NCI-H1930 (cell line): Measurements from ENCODE around the gene RALGPS1.

Experiments used
- DNase-seq, 2 experiments: peaks; one replicate each; lab custom pipeline; 2025; lab: John Stamatoyannopoulos, UW

The RALGPS1 gene

DNA sequence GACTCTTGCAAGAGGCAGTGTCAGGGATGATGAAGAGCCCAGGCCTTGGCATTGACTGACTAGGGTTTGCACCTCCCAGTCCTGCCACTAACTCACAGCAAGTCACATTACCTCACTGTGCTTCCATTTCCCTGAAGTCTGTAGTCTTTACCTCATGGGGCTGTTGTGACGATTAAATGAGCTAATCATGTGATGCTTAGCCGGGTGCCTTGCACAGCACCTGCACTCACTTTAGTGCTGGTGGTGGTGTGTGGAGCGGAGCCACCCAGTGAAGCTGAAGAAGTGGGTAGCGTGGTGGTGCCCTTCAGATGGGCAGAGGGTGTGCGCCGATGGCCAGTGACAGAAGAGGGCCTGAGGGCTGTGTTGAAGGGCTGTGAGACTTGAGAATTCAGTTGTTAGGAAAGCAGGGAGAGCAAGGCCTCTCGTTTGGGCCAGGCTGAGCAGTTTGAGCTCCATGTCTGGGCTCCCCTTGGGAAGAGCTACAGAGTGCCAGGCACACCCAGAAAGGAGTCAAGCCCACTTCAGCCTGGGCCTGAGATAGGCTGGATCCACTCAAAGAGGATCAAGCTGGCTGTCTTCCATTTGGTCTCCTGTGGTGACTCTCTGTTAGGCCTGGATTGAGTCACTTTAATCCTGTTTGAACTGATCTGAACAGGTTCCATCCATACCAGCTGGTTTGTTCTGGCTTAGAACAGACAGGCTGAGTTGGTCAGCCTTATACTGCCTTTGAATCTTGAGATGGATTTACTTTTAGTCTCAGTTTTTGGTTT lies 42.5 kb downstream of the RALGPS1 start:
- no peak for DNase-seq

DNA sequence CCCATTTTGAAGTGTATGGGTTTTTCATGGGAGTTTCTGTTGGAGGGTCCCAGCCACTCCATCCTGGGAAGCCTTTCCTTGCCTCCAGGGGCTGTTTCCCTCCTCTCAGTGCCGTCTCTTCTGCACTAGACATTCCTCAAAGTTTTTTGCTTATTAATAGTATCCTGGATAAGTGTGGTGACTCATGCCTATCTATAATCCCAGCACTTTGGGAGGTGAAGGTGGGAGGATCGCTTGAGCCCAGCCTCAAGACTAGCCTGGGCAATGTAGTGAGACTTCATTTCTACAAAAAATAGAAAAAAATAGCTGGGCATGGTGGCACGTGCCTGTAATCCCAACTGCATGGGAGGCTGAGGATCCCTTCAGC lies 43.1 kb downstream of the RALGPS1 start:
- DNase-seq, result no peak

DNA sequence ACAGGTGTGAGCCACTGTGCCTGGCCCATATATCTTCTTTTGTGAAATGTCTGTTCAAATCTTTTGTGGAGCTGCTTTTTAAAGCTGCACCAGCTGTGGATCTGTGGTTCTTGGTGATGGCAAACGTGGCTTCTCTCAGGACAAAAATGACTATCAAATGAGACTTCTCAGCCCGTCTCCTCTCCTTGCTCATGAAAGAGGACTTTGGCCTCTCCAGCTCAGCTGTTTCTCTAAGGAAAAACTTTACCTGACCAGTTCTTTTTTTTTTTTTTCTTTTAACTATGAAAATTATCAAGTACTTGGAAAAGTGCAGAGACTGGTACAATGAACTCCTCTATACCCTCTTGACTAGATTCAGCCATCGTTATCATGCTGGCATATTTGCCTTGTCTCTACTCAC lies 44.8 kb downstream of the RALGPS1 start:
- DNase-seq, result no peak

DNA sequence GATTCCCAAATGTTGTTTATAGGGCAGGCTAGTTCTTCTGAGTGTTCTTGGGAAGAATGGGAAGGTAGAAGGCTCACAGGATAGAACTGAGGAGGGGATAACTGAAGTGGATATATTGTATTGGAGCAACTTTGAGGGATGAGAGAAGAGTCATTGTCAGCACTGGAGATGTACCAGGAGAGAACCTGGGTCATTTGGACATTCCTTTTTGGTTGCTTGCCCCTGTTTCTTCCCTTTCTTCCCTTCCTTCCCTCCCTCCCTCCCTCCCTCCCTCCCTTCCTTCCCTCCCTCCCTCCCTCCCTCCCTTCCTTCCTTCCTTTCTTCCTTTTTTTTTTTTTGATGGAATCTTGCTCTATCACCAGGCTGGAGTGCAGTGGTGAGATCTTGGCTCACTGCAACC lies 45.3 kb downstream of the RALGPS1 start:
- no peak for DNase-seq

DNA sequence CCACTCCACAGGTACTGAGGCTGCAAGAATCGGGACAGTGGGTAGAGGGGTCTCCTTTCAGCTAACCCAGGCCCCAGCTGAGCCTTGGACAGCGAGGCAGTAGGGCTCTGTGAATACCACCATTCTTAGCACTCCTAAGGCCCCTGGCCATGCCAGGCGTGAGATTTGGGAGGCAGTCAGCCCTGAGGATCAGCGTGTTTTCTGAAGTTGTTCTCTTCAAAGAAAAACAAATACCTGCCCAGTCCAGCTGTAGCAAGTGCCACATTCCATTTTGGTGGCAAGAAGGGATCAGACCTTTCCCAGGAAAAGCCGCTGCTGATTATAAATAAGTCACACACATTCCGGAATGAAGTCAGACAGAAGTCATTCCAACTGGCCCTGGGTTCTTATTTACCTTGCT lies 47.8 kb downstream of the RALGPS1 start:
- no peak for DNase-seq

DNA sequence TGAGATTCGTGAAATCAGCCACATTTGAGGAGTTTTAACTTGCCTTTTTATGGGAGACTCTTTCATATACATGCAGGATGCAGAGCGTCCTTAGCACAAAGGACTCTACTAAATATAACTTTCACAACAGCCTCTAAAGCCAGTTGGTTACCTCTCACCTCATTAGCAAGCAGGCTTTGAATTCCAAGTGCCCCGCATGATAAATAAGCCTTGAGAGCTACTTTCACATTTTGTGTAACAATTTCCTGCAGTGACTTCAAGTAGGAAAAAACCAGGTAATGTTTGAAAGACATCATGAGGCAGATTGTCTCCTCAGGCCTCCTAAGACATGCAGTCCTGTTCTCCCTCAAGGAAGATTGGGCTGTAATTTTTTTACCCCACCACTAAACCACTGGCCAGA lies 50.5 kb downstream of the RALGPS1 start:
- DNase-seq, result no peak

DNA sequence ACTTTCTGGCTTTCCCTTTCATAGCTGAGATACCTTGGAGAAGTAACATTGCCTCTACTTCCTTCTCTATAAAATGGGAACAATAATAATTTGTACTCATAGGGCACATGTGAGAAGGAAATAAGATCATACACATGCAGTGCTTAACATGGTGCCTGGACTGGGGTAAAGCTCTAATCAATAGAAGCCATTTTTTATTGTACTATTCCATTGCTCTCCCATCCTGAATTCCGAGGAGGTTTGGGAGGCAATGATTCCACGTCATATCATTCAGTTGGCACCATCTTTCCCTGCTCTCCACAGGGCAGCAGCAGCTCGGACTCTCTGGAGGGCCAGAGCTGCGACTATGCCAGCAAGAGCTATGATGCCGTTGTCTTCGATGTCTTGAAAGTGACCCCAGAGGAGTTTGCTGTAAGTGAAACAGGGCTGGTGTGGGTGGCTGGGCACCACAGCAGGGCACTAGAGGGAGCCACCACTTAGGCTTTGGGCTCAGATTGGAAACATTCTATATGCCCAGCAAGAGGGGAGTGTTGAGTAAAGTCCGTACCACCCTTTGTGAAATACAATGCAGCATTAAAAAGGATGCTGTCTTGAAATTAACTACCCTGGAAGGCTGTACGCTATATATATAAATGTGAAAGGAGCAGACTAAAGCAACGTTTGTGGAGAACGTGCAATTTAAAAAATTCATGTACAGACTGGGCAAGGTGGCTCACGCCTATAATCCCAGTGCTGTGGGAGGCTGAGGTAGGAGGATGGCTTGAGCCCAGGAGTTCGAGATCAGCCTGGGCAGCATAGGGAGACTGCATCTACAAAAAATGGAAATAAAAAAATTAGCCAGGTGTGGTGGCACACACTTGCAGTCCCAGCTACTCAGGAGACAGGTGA lies 51.2 kb downstream of the RALGPS1 start:
- peak in 1 of 2 experiments; percentile 30 for DNase-seq

DNA sequence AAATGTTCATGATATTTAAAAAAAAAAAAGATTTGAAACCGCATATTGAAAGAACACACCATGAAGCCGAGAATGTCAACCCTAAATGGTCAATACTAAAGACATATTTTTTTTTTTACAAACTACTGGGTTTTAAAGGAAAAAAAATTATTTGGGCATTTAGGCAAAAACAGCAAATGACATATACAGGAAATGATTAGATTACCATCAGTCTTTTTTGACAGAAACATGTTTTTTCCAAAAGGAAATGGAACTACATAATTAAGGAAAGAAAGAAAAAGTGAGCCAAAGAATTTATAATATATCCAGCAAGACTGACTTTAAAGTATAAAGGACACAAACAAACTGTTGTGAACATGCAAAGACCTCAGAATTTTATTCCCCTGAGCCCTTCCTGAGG lies 56.7 kb downstream of the RALGPS1 start:
- DNase-seq, result no peak

DNA sequence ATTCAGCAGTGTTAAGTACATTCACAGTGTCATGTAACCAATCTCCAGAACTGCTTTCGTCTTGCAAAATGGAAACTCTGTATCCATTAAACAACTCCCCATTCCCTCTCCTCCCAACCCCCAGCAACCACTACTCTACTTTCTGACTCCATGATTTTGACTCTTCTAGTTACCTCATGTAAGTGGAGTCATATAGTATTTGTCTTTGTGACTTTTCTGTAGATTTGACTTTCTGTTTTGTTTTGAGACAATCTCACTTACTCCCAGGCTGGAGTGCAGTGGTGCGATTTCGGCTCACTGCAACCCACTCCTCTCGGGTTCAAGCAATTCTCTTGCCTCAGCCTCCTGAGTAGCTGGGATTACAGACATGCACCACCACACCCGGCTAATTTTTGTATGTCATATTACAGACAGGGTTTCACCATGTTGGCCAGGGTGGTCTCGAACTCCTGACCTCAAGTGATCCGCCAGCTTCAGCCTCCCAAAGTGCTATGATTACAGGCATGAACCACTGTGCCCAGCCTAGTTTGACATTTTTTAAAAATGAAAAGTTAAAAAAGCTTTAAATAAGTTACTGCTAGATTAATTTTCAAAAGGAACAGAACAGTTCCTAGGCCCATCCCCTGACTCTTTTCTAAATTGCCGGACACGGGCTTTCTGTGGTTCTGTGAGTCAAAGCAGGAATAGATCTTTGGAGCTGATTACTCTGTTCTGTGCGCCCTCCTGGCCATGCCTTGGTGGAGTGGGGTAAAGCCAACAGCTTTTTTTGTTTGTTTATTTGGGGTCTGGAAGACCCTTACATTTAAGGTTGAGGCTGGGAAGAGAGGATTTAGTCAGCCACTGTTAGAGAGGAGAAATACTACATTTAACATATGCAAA lies 59.3 kb downstream of the RALGPS1 start:
- DNase-seq, result no peak

DNA sequence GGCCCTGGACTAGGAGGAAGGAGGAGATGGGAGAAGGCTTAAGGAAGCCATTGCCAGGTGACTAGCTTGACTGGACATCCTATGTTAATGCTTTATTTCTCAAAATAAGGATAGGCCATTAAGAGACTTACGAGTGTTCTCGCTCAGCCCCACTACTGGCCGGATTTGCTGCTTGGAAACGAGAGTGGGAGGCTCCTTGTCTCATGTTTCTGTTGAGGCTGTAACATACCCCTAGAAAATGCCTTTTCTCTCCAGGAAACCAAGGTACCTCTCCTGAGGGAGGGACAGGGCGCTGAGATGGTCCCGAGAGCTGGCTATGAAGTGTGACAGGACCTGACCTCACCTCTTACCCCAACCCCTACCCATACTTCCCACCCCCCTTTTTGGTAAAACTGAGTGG lies 60.0 kb downstream of the RALGPS1 start:
- no peak for DNase-seq

DNA sequence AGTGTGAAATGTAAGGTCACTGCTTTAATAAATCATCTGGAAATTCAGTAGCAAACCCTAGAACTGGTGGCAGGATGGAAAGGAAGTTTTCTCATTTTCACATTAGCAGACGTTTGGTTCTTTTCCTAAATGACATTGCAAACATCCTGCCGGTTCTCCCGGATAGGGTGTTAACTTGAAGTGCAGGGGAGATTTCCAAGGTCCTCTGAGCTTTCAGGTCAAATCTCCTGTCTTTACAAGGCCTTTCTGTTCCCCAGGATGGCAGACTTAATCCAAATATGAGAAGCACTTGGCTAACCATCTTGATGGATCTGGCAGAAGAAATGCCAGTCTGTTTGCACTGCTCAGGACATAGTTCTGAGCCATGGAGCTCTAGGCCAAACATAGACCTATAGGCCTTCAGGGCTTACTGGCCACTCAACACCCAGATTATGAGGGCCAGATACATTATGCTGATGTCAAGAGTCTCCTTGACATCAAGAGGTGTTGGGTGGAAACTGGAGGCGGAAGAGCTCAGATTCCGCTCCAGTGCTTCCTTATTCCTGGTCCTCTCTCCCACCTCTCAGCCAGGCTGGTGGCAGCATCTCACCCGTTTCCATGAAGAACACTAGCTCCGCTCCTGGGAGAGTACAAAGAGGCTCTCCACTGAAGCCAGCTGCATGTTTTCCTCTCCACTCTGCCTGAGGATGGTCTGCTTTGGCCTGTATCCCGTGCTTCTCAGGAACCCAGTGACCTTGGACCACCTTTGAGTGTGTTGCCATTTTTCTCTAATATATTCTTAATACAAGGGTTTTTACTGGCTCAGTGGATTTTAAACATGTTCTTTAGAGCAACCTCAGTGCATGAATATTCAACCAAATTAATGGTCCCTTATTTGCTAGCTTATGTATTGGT lies 61.0 kb downstream of the RALGPS1 start:
- no peak for DNase-seq

DNA sequence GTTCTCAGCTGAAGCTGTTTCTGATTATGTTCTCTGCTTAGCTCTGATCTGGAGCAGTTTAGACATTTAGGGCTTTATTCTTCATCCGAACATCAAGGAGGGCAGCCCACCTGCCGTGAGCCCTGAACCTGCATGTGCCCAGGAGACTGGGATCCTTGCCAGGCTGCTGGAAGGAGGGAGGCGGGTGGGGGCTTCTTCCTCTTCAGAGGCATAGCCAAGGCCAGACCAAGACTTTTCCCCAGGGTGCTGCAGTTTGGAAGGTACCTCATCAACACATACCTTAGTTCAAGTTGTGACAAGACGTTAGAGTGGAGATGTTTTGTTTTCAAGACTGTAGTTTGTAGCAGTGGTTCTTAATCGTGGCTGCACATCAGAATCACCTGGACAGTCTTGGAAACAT lies 64.9 kb downstream of the RALGPS1 start:
- no peak for DNase-seq

DNA sequence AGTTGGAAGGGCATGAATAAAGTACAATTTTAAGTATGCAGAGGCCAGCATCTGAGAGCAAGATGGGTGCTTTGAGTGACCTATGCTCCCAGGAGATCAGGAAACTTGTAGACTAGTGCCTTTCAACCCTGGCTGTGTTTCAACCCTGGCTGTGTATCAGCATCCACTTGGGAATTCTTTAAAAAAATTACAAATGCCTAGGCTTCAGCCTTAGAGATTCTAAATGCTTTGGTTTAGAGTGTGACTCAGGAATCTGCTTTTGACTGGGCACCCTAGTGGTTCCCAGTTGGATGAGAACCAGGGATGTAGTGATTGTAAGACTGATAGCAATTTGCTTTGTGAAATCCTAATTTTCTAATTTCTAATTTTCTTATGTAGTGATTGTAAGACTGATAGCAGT lies 65.6 kb downstream of the RALGPS1 start:
- DNase-seq, result no peak

DNA sequence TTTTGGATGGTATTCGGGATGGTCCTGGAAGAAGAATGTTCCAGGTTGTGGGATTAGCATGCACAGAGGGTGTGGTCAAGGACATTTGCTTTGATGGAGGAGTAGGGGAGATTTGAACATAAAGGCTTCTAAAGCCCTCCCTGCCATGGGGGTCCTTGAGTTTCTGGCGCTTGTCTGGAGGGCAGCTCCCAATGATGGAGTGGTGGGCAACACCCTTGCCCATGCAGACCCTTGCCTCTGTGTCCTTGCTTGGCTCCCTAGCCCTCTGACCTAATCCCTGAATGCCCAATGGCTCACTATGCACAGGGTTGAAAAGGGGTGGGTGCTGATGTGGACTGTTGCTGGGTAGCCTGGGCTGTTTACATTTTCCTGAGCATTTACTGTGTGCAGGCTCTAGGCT lies 66.6 kb downstream of the RALGPS1 start:
- no peak for DNase-seq

DNA sequence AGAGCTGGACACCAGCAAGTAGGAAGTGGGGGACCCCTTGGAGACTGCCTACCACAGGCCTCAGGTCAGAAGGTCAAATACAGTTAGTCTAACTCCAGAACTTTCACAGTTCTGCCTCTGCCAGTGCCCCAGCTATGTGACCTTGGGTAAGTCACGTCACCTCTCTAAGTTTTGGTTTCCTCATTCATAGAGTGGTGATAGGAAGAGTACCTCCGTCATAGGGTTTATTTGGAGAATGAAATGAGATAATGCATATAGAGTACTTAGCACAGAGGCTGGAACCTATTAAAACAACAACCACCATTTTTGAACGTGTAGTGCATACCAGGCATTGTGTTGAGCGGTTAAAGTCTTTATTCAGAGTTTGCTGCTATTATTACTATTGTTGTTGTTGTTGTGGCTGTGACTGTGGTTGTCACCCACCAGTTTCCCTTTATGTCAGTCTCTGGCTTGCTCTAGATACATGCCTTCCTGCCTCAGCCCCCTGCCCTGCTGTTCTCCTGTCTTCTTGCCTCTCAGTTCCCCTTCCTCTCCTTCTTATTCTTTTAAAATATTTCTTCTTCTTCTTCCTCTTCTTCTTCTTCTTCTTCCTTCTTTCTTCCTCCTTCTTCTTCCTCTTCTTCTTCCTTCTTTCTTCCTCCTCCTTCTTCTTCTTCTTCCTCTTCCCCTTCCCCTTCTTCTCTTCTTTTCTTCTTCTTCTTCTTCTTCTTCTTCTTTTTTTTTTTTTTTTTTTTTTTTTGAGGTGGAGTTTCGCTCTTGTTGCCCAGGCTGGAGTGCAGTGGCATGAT lies 67.8 kb downstream of the RALGPS1 start:
- DNase-seq, result no peak

DNA sequence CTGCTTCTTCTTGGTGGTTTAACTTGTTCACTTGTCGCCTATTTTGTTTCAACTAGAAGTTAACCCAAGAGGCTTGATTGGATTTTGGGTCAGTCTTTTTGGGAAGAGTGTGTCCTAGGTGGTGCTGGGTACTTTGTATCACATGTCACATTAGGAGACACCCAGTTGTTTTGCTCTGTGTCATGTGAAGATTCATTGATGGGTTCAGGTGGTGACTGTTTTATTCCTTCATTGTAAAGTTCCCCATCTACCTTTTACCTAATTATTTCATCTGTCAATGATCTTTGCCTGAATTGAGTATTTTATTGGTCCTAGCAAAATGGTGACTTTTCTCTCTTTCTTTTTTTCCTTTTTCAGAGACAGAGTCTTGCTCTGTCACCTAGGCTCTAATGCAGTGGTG lies 69.2 kb downstream of the RALGPS1 start:
- DNase-seq, result no peak

DNA sequence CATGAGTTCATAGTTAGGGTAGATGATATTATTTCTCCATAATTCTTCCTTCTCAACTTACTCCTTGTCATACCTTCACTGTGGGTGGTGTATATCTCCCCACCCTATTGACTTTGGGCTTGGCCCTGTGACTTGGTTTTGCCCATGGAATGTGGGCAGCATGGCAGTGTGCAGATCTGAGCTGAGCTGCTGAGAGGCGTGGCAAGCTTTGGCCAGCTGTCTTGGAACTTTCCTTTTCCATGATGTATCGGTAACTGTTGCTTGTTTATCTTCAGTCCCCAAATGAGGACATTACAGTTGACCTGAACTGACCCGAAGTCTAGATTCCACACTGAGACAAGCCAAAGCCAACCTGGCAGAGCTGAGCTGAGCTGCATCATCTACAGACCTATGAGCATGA lies 70.4 kb downstream of the RALGPS1 start:
- no peak for DNase-seq

DNA sequence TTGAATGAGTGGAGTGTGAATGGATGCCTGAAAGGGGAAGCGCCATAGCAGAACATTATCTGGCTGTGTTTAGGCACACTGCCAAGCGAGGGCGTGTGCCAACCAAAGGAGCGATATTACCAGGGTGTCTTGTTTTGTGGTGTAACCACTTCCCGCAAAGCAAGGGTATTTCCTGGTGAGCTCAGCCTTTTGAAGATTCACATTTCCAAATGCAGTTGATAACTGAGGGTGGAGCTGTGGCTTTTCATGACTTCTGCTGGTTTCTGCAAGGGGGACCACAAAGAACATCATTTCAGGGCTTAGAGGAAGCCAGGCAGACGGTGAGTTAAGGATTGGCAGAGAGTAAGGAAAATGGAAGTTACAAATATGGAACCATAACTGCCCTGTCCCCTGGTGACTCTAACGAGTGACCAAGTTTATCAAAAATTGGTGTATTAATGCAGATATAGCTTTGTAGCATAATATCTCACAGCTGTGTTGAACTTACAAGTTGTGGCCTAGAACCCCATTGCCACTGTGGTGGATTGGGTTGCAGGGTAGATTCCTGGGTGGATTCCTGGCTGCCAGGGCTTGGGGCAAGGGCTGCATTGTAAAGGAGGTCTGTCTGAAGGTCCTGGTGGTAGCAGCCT lies 71.4 kb downstream of the RALGPS1 start:
- DNase-seq, result no peak

DNA sequence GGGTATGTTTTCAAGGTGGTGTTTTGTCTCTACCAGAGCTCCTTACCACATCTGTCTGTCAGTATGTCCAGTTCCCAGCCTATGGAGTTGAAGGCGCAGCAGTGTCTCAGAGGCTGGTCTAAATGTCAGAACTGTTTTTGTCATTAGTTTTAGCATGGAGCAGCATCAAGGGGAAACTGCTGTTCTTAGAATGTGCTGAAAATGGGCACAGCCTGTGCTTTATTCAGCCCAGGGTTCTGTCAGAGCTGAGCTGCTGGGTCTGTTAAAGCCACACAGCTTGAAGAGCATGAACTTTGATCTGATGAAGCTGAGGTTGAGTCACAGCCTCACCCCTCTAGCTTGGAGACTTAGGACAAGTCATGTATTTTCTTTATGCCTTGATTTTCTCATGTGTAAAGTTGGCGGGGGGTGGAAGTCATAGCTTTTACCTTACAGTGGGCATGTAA lies 71.9 kb downstream of the RALGPS1 start:
- no peak for DNase-seq

DNA sequence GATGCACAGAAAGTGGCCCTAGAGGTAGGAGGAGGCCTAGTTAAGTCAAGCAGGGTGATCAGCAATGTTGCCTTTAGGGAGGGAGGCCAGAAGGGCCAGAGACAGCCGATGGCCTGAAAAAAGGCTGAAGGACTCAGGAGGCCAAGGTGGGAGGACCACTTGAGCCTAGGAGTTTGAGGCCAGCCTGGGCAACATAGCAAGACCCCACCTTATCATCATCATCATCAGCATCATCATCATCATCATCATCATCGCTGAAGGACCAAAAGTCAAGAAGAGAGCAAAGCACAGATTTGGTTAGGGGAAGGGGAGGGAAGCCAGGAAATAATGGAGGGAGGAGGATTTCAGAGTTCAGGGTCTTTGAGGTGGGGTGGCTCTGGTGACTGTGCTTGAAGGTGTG lies 74.3 kb downstream of the RALGPS1 start:
- no peak for DNase-seq
